ENCODE data around the gene SPDYA.

Gene SPDYA

DNA sequence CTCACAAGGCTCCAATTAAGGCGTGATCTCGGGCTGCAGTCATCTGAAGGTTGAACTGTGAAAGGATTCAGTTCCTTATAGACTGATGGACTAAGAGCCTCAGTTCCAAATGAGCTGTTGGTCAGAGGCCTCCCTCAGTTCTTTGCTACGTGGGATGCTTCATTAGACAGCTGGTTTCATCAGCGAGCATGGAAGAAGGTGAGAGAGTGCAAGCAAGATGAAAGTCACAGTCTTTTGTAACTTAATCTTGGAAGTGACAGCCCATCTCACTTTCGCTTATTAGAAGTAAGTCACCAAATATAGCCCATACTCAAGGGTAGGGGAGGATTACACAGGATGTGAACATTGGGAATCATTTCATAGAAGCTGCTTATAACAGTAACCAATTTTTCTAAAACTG, 32.2 kb upstream of the SPDYA start:
- H3K4me1 ChIP-seq (ENCODE audit: insufficient read depth, low read length, severe bottlenecking): no peaks in the 10 kb centered on the region
- no peak overlapping the region for H2AFZ ChIP-seq (ENCODE audit: low read length)
- no peak overlapping the region for H3K9ac ChIP-seq (ENCODE audit: low read length)
- 0 out of 2 replicates have a peak, but pooled peaks cover under 1% of the 10 kb centered on the region for H4K20me1 ChIP-seq (ENCODE audit: insufficient read depth, low read length)
- peaks cover 65% of the 10 kb centered on the region for H3K36me3 ChIP-seq (ENCODE audit: insufficient read depth, low read length)
- no peak overlapping the region for H3K27ac ChIP-seq (ENCODE audit: low read depth, low read length, poor library complexity, severe bottlenecking)
- no peak overlapping the region for H3K4me3 ChIP-seq (ENCODE audit: low read depth, low read length, poor library complexity, severe bottlenecking)
- H3K79me2 ChIP-seq (ENCODE audit: insufficient read depth, low read length): peaks cover 28% of the 10 kb centered on the region
- H3F3A ChIP-seq (ENCODE audit: insufficient read depth, low read length): no peaks in the 10 kb centered on the region
- no peak for TF ChIP-seq EZH2 (IDR thresholded peaks at IDR 0.05; ENCODE audit: borderline replicate concordance, low read length)
- TF ChIP-seq, protein P1, sequence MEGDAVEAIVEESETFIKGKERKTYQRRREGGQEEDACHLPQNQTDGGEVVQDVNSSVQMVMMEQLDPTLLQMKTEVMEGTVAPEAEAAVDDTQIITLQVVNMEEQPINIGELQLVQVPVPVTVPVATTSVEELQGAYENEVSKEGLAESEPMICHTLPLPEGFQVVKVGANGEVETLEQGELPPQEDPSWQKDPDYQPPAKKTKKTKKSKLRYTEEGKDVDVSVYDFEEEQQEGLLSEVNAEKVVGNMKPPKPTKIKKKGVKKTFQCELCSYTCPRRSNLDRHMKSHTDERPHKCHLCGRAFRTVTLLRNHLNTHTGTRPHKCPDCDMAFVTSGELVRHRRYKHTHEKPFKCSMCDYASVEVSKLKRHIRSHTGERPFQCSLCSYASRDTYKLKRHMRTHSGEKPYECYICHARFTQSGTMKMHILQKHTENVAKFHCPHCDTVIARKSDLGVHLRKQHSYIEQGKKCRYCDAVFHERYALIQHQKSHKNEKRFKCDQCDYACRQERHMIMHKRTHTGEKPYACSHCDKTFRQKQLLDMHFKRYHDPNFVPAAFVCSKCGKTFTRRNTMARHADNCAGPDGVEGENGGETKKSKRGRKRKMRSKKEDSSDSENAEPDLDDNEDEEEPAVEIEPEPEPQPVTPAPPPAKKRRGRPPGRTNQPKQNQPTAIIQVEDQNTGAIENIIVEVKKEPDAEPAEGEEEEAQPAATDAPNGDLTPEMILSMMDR (IDR thresholded peaks at IDR 0.05; ENCODE audit: low read length): no peak
- H3K4me2 ChIP-seq (ENCODE audit: low read length): no peak overlapping the region
- no peaks in the 10 kb centered on the region for H3K9me3 ChIP-seq (ENCODE audit: low read length)
- no peaks in the 10 kb centered on the region for H3K27me3 ChIP-seq (ENCODE audit: insufficient read depth, low read length)
- H3K9me2 ChIP-seq (ENCODE audit: low read depth, low read length): no peaks in the 10 kb centered on the region

DNA sequence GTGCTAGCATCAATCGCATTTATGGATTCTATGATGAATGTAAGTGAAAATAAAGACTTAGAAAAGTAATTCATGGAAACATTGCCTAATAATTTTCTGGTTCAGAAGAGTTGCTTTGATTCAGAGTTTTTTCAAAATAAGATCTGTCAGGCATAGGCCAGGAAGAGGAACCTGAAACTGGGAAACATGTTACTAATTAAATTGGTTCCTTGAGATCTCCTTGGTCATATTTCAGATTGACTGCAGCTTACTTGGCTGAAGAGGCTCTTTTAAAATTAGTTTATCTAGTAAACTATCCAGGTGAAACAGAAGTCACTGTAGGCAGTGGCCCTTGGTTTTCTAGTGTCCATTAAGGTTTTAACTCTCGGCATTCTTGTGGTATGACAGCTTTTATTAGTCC, 31.6 kb upstream of the SPDYA start:
- Histone ChIP-seq H3K4me3 (ENCODE audit: low read depth, low read length, poor library complexity, severe bottlenecking) (no peak overlapping the region), H3F3A (ENCODE audit: insufficient read depth, low read length) (no peaks in the 10 kb centered on the region), H3K27me3 (ENCODE audit: insufficient read depth, low read length) (no peaks in the 10 kb centered on the region), H3K79me2 (ENCODE audit: insufficient read depth, low read length) (peaks cover 22% of the 10 kb centered on the region), H3K9me3 (ENCODE audit: low read length) (no peaks in the 10 kb centered on the region), H2AFZ (ENCODE audit: low read length) (no peak overlapping the region), H3K27ac (ENCODE audit: low read depth, low read length, poor library complexity, severe bottlenecking) (no peak overlapping the region), H3K9ac (ENCODE audit: low read length) (no peak overlapping the region), H3K4me1 (ENCODE audit: insufficient read depth, low read length, severe bottlenecking) (no peaks in the 10 kb centered on the region), H3K36me3 (ENCODE audit: insufficient read depth, low read length) (peaks cover 71% of the 10 kb centered on the region), H4K20me1 (ENCODE audit: insufficient read depth, low read length) (no peaks in the 10 kb centered on the region), H3K9me2 (ENCODE audit: low read depth, low read length) (no peaks in the 10 kb centered on the region), H3K4me2 (ENCODE audit: low read length) (no peak overlapping the region)
- no peak for TF ChIP-seq EZH2 (IDR thresholded peaks at IDR 0.05; ENCODE audit: borderline replicate concordance, low read length)
- TF ChIP-seq, protein P1 (IDR thresholded peaks at IDR 0.05; ENCODE audit: low read length): no peak

DNA sequence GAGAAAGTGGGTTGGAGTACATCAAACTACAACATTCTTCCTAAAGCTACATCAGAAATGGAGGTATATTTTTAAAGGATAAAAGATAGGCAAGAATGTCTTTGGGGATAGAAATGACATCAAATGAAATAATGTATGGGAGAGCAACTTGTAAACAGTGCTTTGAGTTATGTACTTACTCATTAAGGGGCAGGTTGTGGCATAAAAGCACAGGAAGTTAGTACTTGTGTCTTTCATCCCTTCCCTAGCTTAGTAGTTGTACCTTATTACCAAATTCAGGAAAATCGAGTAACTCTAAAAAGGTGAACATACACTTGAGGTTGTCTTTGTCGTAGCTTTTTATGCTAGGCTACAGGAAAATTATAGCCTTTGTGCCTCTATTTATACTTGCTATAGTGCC, 30.1 kb upstream of the SPDYA start:
- H3K4me3 ChIP-seq (ENCODE audit: low read depth, low read length, poor library complexity, severe bottlenecking): no peak overlapping the region
- H3K27ac ChIP-seq (ENCODE audit: low read depth, low read length, poor library complexity, severe bottlenecking): no peak overlapping the region
- no peaks in the 10 kb centered on the region for H4K20me1 ChIP-seq (ENCODE audit: insufficient read depth, low read length)
- no peaks in the 10 kb centered on the region for H3K9me2 ChIP-seq (ENCODE audit: low read depth, low read length)
- no peaks in the 10 kb centered on the region for H3F3A ChIP-seq (ENCODE audit: insufficient read depth, low read length)
- H2AFZ ChIP-seq (ENCODE audit: low read length): no peak overlapping the region
- H3K9me3 ChIP-seq (ENCODE audit: low read length): no peaks in the 10 kb centered on the region
- peaks cover 7% of the 10 kb centered on the region for H3K79me2 ChIP-seq (ENCODE audit: insufficient read depth, low read length)
- no peaks in the 10 kb centered on the region for H3K4me1 ChIP-seq (ENCODE audit: insufficient read depth, low read length, severe bottlenecking)
- TF ChIP-seq, protein P1 (IDR thresholded peaks at IDR 0.05; ENCODE audit: low read length): no peak
- TF ChIP-seq EZH2 (IDR thresholded peaks at IDR 0.05; ENCODE audit: borderline replicate concordance, low read length): no peak
- no peak overlapping the region for H3K9ac ChIP-seq (ENCODE audit: low read length)
- H3K27me3 ChIP-seq (ENCODE audit: insufficient read depth, low read length): no peaks in the 10 kb centered on the region
- peaks cover 86% of the 10 kb centered on the region for H3K36me3 ChIP-seq (ENCODE audit: insufficient read depth, low read length)
- H3K4me2 ChIP-seq (ENCODE audit: low read length): no peak overlapping the region
